NCI-H2196 treated with DMSO at 0.1 percent for 48 hours (cell line): ENCODE results near the gene CASTOR2.
"Not testable (repeated sequence)": the region's sequence is repeated elsewhere in the genome, so short reads cannot be mapped to it uniquely, and the experiment has no call there.

Source experiments
- DNase-seq: peaks from one replicate; lab custom pipeline; 2025; ENCODE audit not compliant: unreplicated experiment; lab: John Stamatoyannopoulos, UW

CASTOR2 gene

DNA sequence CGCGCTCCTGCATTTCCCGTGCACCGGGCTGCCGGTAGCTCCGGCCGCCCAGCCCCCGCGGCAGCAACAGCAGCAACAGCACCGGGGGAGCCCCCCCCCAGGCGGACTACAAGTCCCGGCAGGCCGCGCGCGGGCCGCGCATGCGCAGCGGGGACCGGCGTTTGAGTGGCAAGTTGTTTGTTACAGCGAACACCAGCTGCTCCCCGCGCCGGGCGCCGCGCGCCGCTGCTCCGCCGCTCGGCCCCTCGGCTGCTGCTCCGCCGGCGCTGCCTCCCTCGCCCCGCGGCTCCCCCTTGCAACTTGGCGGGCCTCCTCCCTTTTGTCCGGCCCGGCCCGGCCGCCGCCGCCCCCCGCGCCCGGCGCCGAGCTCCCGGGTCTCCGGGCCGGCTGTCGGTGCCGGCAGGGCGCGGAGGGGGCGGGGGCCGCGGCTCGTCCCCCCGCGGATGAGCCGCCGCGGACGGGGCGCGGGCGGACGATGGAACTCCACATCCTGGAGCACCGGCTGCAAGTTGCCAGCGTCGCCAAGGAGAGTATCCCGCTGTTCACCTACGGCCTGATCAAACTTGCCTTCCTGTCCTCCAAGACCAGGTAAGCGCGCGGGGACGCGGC is at the start of gene CASTOR2:
TSS of gene CASTOR2 (plus strand) at position 195 of the 609 bp plus-strand sequence. CDS start at position 476, 281 bp downstream.
- not testable (repeated sequence) for DNase-seq

DNA sequence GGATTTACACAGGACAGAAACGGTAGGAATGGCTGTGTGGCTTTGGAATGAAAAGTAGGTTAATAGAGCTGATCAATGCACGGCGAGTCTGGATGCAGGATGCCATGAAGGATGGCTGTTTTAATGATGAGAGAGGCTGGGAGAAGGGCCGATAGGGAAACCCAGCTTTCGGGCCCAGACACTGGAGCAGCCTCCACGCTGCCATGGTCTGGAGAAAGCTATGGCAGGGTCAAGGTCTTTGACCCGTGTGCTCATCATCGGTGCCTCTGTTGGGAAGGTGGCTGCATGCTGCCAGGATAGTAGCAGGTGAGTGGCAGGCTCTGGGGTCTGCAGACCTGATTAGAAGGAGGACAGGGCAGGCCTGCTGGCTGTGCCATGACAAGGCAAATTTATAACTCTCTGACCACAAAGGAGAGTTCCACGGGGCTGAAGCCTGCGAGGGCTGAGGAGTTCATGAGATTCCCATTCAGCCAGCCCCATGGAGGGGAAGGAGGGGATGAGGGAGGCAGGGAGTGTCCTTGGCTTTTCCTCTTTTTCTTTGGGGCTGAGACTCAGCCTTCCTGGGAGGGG is 42.1 kb upstream of the CASTOR2 start:
- DNase-seq = not testable (repeated sequence)

DNA sequence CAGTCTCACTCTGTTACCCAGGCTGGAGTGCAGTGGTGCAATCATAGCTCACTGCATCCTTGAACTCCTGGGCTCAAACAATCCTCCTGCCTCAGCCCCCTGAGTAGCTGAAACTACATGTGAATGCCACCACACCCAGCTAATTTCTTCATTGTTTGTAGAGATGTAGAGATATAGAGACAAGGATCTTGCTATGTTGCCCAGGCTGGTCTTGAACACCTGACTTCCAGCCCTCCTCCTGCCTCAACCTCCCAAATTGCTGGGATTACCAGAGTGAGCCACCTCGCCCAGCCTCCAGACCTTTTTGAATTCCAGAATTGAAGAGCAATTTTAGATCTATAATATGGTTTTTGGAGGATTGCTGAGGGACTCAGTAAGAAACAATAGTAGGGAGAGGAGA is 40.9 kb upstream of the CASTOR2 start:
- DNase-seq = not testable (repeated sequence)

DNA sequence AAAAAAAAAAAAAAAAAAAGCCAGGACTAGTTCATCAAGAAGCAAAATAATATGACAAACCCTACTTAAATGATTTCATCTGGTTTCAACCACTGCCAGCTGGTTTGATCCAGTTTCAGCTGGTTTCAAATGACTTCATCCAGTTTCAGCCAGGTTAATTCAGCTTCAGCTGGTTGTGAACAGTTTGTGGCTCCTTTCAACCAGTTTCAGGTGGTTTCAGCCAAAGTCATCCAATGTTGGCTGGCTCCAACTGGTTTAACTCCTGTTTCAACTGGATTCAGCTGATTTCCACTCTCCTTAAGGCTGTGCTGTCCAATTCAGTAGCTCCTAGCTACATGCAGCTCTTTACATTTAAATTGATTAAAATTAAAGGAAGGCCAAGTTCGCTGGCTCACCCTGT is 37.5 kb upstream of the CASTOR2 start:
- not testable (repeated sequence) for DNase-seq

DNA sequence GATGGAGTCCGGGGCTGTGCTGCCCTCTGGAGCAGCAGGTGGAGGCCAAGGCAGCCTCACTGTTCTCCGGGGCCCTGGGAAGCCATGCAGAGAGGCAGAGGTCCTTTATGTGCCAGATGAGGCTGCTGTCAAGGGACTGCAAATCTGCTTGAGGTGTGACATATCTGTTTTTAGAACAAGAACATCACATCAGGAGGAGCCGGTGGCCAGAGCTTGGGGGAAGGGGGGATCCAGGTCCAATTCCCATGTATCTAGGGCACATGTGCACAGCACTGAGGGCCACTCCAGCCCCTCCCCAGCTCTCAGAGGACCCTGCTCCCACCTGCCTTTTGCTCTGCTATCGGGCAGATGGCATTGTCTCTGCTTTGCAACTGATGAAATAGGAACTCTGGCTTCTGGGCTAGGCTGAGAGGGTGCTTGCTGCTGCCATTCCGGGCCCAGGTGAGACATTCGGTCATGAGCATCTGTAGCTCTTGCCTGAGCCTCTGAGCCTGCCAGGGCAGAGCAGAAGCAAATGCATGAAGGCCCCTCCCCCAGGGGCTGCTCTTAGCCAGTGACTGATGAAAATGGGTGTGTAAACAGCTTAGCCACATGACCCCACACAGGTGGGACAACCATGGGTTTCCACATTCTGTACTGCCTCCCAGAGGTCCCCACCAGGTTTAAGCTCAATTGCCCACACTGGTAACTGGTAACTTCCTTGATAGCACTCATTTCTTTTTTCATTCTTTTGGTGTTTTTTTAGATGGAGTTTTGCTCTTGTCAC is 32.8 kb upstream of the CASTOR2 start:
- DNase-seq = not testable (repeated sequence)

DNA sequence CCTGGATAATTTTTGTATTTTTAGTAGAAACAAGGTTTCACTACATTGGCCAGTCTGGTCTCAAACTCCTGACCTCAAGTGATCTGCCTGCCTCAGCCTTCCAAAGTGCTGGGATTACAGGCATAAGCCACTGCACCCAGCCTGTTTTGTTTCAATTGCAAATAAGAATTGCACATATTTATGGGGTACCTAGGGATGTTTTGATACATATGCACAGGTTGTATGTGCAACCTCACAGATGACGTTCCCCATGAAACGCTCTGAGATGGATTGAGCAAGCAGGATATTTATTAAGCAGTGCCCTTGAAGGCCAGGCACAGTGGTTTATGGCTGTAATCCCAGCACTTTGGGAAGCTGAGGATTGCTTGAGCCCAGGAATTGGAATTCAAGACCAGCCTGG is 25.1 kb upstream of the CASTOR2 start:
- not testable (repeated sequence) for DNase-seq

DNA sequence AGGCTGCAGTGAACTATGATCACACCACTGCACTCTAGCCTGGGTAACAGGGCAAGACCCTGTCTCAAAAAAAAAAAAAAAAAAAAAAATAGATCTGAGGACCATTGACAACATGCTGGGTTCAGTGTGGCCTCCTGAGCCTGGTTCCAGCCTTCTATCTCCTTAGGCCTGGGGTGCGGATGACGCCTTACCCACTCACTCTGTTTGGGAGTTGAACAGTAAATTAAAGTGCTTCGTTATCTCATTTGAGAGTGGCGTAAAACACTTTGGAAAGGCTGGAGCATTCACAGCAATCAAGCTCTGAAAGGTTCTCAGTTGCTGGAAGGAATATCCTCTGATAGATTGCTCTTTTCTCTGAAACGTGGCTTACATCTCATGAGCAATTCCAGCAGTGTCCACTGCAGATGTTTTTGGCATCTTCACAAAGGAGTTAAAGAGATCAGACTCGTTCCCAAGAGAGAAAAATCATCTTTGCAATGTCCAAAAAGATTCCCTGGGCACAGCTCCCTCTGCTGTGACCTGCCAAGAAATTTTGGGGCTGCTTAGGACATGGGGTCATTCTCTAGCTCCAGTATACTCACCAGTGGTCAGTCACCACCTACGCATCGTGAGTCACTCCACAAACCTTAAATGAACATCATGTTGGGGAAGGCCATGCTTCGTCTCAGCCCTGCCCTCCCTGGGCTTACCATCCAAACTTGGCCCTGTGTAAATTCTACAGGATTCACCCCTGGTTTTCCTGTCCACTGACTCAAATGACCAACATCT is 23.0 kb upstream of the CASTOR2 start:
- DNase-seq = not testable (repeated sequence)

DNA sequence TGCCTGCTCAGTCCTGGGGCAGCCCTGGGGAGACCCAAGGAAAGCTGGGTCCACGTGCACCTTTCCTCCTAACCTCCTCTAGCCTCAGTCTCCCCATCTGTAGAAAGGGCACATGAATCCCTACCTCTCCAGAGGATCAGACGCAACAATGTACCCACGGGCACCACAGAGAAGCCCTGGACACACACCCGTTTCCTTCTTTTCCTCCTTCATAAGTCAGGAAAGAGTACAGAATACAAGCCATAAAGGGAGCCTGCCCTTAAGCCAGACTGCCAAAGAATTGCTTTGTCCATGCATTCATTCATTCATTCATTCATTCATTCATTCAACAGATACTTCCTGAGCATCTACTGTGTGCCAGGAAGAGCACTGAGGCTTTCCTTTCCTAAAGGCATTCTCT is 20.6 kb upstream of the CASTOR2 start:
- not testable (repeated sequence) for DNase-seq

DNA sequence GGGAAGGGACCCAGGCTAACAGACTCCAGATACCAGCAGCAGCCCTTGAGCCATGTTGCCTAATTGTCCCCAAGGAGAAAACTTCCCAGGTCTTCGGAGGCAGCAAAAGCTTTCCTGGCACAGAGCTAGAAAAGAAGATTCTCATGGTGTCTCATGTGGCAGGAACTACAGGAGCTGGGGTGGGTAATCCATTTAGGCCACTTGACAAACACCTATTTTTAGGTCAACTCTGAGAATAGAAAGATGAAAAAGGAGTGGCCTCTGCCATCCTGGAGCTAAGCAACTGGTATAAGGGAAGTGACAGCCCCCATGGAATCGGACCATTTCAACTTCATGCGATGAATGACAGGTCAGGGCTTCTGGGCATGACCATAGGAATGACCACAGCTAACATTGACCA is 16.8 kb upstream of the CASTOR2 start:
- DNase-seq = not testable (repeated sequence)

DNA sequence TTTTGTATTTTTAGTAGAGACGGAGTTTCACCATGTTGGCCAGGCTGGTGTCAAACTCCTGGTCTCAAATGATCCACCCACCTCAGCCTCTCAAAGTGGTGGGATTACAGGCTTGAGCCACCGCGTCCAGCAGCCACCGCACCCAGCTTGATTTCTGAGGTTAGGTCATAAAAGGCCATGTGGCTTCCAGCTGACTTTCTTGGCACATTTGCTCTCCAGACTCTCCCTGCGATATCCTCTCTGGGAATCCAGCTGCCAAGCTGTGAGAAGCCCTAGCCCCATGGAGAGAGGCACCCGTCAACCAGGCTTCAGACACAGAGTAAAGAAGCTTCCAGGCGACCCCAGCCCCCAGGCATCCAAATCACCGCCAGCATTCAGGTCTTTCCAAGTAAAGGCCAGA is 10.7 kb upstream of the CASTOR2 start:
- not testable (repeated sequence) for DNase-seq

DNA sequence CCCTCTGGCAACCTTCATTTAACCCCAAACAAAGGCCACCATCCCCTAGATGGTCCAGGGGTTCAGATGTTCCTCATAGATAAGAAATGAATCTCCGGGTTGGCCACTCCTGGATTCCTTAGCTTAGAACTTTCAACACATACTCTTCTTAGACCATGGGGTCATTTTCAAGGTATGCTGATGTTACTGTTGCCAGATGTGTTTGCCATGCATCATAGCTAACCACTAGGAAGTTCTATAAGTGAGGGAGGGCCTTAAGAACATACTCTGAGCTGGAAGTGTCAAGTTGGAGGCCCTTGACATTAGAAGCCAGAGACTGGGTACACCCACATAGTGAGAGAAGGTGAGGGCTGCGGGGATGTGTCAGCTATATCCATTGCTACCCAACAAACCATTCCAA is 6.2 kb upstream of the CASTOR2 start:
- not testable (repeated sequence) for DNase-seq

DNA sequence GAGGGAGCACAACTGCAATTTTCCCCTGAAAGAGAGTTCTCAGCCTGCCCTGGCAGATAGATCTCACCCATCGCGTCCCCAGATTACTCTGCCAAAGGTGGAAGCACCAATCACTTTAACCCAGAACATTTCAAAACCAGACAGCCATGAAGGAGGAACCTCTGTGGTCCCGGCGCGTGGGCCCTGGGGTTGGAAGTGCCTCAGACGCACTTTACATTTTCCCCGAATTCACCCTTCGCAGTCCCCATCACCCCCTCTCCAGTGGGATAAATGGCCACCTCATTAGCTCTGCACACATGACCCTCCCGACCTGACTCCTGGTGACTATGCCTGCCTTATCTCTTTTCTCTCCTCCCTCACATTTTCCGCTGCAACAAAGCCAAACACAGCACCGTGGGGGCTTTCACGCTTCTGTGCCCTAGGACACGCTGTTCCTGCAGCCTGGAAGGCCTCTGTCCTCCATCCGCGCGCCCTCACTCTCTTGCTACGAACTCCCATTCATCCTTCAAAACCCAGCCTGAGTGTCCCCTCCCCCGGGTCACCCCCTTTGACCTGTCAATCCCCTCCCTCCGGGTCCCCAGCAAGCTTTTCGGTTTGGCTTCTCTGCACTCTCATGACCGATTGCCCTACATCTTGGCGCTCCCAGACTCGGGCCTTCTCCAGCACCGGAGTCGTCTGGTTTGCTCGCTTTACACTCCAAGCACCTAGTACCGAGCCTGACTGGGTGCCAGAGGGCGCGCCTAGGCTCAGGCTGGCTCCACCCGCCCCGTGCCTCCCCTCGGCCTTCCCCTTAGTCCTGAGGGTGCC is 598 bp upstream of the CASTOR2 start:
- DNase-seq = not testable (repeated sequence)

DNA sequence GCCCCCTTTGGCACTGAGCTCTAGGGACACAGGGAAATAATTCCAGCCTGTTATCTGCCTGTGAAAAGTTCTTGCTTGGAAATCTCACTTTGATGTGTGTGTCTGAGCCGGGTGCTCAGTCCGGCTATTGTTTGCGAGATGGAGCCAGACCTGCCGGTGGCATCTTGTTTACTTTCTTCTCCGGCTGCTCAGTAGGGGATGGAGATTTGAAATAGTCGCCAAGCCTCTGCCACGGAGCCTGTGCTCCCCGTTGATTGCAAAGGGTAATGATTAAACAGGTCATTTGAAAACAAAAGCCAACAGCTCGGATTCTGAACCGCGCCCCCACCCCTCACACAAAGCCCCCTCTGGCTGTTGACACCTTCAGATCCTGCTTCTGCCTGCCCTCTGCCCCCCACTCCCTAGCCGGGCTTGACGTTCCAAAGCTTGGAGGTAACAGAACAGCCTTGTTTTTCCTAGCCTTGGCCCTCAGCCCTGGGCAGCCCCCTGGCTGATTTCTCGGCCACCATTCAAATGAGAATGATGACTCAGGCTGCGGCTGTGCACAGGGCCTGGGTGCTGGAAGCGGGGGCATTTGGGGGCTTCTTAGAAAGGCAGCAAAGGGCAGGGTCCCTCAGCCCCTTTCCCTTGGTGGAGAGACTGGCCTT is 1.8 kb downstream of the CASTOR2 start:
- not testable (repeated sequence) for DNase-seq

DNA sequence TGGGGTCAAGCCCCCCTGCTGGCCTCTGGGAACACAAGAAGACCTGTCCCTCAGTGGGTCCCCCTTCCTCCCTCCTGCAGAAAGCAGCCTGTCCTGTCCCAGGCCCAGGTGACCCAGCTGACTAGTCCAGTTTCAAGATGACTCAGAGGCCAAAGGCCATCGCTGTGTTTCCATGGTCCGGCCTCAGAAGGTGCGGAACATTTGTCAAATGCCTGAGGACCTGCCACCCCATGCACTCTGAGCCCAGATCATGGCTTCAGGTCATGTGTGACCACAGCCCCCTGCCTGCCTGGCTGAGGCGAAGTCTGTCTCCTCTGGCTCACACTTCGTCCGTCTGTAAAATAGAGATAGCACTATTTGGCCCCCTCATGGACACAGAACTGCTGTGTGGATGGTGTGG is 2.4 kb downstream of the CASTOR2 start:
- DNase-seq = not testable (repeated sequence)

DNA sequence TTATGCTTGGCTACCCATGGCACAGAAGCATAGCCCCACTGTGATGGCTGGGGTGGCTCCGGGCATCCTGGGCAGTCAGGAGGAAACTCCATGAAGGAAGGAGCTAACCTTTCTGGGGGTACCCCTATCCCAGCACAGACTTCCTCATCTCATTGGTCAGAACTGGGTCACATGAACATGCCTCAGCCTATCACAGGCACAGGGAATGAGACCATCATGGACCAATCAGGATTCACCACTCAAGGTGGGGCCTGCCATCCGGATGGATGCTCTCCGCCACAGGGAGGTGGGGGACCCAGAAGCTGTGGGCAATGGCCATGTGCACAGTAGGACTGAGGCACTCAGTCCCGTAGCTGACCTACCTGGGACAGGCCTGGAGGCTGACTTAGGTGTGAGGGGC is 6.9 kb downstream of the CASTOR2 start:
- not testable (repeated sequence) for DNase-seq

DNA sequence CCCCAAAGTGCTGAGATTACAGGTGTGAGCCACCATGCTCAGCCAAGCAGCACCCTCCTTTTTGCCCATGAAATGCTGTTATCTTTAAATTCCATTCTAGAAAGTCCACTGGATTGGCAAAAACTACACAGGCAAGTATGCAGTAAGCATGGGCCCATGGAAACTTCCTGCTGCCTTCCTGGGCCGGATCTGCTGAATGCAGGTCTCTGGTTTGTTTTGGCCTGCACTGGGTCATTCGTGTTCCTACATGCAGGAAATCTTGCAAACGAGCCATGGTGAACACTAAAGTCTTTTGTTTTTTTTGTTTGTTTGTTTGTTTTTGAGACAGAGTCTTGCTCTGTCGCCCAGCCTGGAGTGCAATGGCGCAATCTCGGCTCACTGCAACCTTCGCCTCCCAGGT is 7.9 kb downstream of the CASTOR2 start:
- DNase-seq = not testable (repeated sequence)

DNA sequence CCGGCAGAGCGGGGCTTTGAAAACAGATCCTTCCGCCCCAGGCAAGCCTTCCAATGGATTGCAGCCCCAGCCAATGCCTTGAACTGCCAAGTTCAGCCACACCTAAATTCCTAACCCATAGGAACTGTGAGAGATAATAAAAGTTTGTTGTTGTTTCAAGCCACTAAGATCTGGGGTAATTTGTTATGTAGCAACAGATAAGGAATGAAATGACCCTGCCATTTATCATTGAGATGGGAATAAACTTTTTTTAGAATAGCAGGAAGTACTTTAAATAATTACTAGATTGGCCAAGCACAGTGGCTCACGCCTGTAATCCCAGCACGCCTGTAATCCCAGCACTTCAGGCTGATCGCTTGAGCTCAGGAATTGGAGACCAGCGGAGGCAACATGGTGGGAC is 11.5 kb downstream of the CASTOR2 start:
- not testable (repeated sequence) for DNase-seq

DNA sequence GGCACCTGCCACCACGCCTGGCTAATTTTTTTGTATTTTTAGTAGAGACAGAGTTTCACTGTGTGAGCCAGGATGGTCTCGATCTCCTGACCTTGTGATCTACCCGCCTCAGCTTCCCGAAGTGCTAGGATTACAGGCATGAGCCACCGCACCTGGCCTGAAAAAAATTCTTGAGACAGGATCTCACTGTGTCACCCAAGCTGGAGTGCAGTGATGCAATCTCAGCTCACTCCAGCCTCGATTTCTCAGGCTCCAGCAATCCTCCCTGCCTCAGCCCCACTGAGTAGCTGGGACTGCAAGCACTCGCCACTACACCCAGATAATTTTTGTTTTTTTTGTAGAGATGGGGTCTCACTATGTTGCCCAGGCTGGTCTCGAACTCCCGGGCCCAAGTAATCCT is 13.0 kb downstream of the CASTOR2 start:
- DNase-seq = not testable (repeated sequence)

DNA sequence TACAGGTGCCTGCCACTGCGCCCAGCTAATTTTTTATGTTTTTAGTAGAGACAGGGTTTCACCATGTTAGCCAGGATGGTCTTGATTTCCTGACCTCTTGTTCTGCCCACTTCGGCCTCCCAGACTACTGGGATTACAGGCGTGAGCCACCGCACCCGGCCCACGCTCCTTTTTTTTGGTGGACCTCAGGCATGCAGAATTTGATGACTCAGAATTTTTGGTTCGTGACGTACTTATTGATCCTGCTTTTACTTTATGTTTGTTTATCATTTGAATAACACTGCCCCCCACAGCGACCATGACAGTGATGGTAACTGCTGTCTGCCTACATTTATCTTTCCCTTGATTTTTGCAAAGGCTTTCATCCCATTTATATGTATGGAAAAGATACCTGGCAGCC is 23.9 kb downstream of the CASTOR2 start:
- DNase-seq = not testable (repeated sequence)

DNA sequence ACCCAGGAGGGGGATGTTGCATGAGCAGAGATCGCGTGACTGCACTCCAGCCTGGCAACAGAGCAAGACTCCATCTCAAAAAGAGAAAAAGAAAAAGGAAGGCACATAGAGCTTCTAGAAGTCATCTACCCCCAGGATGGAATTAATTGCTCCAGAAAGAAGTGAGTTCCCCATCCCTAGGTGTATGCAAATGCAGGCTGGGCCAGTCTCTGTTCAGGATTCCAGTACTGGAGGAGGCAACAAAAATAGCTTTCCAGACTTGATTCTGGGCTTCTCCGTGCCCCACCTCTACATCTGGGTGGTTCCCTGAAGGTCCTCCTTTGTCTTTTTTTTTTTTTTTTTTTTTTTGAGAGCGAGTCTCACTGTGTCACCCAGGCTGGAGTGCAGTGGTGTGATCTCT is 28.6 kb downstream of the CASTOR2 start:
- no peak for DNase-seq
